GM12864 (cell line): ENCODE measurements around the gene SPOCK1.

Source experiments
- DNase-seq: peaks from one replicate; pipeline ENCODE4 v3.0.0-alpha.2; 2011; ENCODE audit warnings: low read depth
- H3K4me3 ChIP-seq: 2 replicates; pipeline ENCODE4 v1.5.1; 2011; ENCODE audit warnings: mild to moderate bottlenecking, low read depth, low read length, control low read depth
- CTCF ChIP-seq: IDR thresholded peaks from 2 replicates; pipeline ENCODE4 v1.5.1; 2011; ENCODE audit warnings: low read depth, mild to moderate bottlenecking, moderate library complexity, low read length, control low read depth, inconsistent platforms; ENCODE audit errors: missing control alignments

Gene SPOCK1

GRCh38 chr5:137342764-137343163, 156.4 kb downstream of the SPOCK1 start:
- DNase-seq: no peak
- H3K4me3 ChIP-seq: no peak overlapping the region
- TF ChIP-seq CTCF: no peak

GRCh38 chr5:137341831-137342230, 157.3 kb downstream of the SPOCK1 start:
- DNase-seq: no peak
- no peak for TF ChIP-seq CTCF
- H3K4me3 ChIP-seq: no peak overlapping the region

GRCh38 chr5:137340881-137341280, 158.2 kb downstream of the SPOCK1 start:
- no peak for DNase-seq
- no peak overlapping the region for H3K4me3 ChIP-seq
- TF ChIP-seq CTCF: no peak

GRCh38 chr5:137336565-137337120, 162.5 kb downstream of the SPOCK1 start:
- DNase-seq: no peak
- H3K4me3 ChIP-seq: no peak overlapping the region
- TF ChIP-seq CTCF: no peak

GRCh38 chr5:137336161-137336560, 163.0 kb downstream of the SPOCK1 start:
- no peak overlapping the region for H3K4me3 ChIP-seq
- no peak for TF ChIP-seq CTCF
- no peak for DNase-seq

- no peak for DNase-seq
- no peak overlapping the region for H3K4me3 ChIP-seq
- TF ChIP-seq CTCF: no peak
Measured at GRCh38 chr5:137335493-137335892, 163.6 kb downstream of the SPOCK1 start.

GRCh38 chr5:137333928-137334327, 165.2 kb downstream of the SPOCK1 start:
- H3K4me3 ChIP-seq: no peak overlapping the region
- DNase-seq: no peak
- no peak for TF ChIP-seq CTCF
